DND-41 (cell line): ENCODE measurements around the gene INHBB.

ENCODE experiments used
- ATAC-seq: fragments of 200-7000 bp; cut with Tn5 transposase; 3 replicates; pipeline ENCODE4 v1.9.1; 2021; ENCODE audit warnings: low read depth; ENCODE audit not compliant: insufficient read depth
- DNase-seq: peaks from one replicate; pipeline ENCODE4 v3.0.0-alpha.2; 2020
- H2AFZ ChIP-seq: 2 replicates; pipeline ENCODE4 v1.6.0; 2012; ENCODE audit warnings: low read depth, low read length
- H3K27ac ChIP-seq: 2 replicates; pipeline ENCODE4 v1.5.1; 2012; ENCODE audit warnings: low read length, inconsistent platforms
- H3K27me3 ChIP-seq: fragments of 200-600 bp; sonication (generic); 2 replicates; pipeline ENCODE4 v1.6.0; 2012; ENCODE audit warnings: low read length, mild to moderate bottlenecking, inconsistent platforms; ENCODE audit not compliant: insufficient read depth, poor library complexity
- H3K36me3 ChIP-seq: 2 replicates; pipeline ENCODE4 v1.5.1; 2012; ENCODE audit warnings: low read length, inconsistent platforms; ENCODE audit not compliant: insufficient read depth
- H3K4me1 ChIP-seq: 2 replicates; pipeline ENCODE4 v1.5.1; 2012; ENCODE audit warnings: mild to moderate bottlenecking, low read length; ENCODE audit not compliant: insufficient read depth
- H3K4me2 ChIP-seq: 2 replicates; pipeline ENCODE4 v1.6.0; 2012; ENCODE audit warnings: mild to moderate bottlenecking, moderate library complexity, low read length, inconsistent platforms; ENCODE audit not compliant: insufficient read depth
- H3K4me3 ChIP-seq, 2 experiments: fragments of 200-600 bp in 1 of 2; shearing (Covaris generic) in 1 of 2; 2 replicates each; pipeline ENCODE4 v1.5.1; 2012 to 2016; ENCODE audit warnings: inconsistent platforms in 2 of 2, low read length in 2 of 2, mild to moderate bottlenecking in 2 of 2, low read depth in 1 of 2, moderate library complexity in 1 of 2
- H3K79me2 ChIP-seq: 2 replicates; pipeline ENCODE4 v1.6.0; 2012; ENCODE audit warnings: low read length, inconsistent platforms; ENCODE audit not compliant: insufficient read depth
- H3K9ac ChIP-seq: 2 replicates; pipeline ENCODE4 v1.6.0; 2012; ENCODE audit warnings: low read depth, mild to moderate bottlenecking, inconsistent platforms, low read length, moderate library complexity
- H3K9me3 ChIP-seq: 2 replicates; pipeline ENCODE4 v1.5.1; 2012; ENCODE audit warnings: low read length, moderate library complexity, mild to moderate bottlenecking, inconsistent platforms; ENCODE audit not compliant: insufficient read depth, severe bottlenecking
- H4K20me1 ChIP-seq: 2 replicates; pipeline ENCODE4 v1.6.0; 2012; ENCODE audit warnings: low read length; ENCODE audit not compliant: insufficient read depth
- EZH2 ChIP-seq: IDR thresholded peaks from 3 replicates; pipeline ENCODE4 v1.6.1; 2012; ENCODE audit warnings: borderline replicate concordance, low read depth, mild to moderate bottlenecking, moderate library complexity, low read length, inconsistent platforms; ENCODE audit not compliant: severe bottlenecking
- TF ChIP-seq, protein P1 (sequence below): IDR thresholded peaks from 2 replicates; pipeline ENCODE4 v1.5.1; 2012; ENCODE audit warnings: borderline replicate concordance, low read length, moderate library complexity, mild to moderate bottlenecking; ENCODE audit not compliant: poor library complexity, severe bottlenecking; ENCODE audit errors: extremely low read depth

INHBB gene

DNA sequence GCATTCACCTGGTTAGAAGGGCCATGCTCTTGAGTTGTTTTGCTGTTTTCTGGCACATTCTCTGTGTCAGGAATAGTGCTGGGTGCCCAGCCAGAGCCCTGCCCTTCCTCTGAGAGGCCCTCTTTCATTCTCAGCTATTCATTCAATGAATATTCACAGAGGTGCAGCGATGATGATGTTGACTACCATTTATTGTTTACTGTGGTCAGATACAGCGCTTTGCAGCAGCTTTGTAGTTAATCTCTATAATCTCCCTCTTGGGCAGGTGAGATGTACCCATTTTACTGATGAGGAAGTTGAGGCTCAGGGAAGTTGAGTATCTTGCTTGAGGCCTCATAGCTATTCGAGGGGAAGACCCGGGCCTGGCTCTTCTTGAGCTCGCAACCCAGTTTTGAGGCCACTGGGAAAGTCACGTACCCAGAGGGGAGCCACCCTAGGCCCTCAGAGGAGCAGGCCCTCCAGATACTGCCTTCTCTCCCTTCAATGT is 9.9 kb downstream of the INHBB start:
- Histone ChIP-seq H3K4me3 (no peak overlapping the region), H3K4me1 (no peaks in the 10 kb centered on the region), H3K36me3 (no peaks in the 10 kb centered on the region), H2AFZ (no peak overlapping the region), H3K27me3 (no peaks in the 10 kb centered on the region), H3K9ac (no peak overlapping the region), H3K9me3 (no peaks in the 10 kb centered on the region), H3K79me2 (no peaks in the 10 kb centered on the region), H3K27ac (no peak overlapping the region), H3K4me2 (no peak overlapping the region), H4K20me1 (no peaks in the 10 kb centered on the region; the same call in 1 of the 2 replicates)
- DNase-seq: no peak
- ATAC-seq: no peak
- TF ChIP-seq, protein P1, sequence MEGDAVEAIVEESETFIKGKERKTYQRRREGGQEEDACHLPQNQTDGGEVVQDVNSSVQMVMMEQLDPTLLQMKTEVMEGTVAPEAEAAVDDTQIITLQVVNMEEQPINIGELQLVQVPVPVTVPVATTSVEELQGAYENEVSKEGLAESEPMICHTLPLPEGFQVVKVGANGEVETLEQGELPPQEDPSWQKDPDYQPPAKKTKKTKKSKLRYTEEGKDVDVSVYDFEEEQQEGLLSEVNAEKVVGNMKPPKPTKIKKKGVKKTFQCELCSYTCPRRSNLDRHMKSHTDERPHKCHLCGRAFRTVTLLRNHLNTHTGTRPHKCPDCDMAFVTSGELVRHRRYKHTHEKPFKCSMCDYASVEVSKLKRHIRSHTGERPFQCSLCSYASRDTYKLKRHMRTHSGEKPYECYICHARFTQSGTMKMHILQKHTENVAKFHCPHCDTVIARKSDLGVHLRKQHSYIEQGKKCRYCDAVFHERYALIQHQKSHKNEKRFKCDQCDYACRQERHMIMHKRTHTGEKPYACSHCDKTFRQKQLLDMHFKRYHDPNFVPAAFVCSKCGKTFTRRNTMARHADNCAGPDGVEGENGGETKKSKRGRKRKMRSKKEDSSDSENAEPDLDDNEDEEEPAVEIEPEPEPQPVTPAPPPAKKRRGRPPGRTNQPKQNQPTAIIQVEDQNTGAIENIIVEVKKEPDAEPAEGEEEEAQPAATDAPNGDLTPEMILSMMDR: no peak
- no peak for TF ChIP-seq EZH2

DNA sequence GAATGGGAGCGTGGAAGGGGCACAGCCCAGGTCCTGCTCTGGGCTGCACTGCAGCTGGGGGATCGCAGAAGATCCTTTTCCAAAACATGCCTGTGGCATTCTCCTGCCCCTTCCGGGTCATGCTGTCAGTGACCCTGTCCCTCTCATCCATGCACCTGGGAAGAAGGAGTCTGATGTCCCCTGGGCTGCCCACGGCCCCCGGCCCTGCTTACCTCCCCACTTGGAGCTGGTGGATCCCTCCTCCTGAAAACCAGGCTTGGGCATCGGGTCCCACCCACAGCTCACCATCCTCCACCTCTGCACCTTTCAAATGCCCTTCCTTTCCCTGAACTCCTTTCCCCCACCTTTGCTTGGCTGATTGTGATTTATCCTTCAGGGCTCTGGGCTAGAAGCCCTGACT is 11.8 kb downstream of the INHBB start:
- Histone ChIP-seq H3K4me1 (no peaks in the 10 kb centered on the region), H2AFZ (no peak overlapping the region), H3K36me3 (no peaks in the 10 kb centered on the region), H3K9ac (no peak overlapping the region), H3K27ac (no peak overlapping the region), H3K27me3 (no peaks in the 10 kb centered on the region), H3K9me3 (no peaks in the 10 kb centered on the region), H3K4me2 (no peak overlapping the region), H3K4me3 (no peak overlapping the region), H4K20me1 (no peaks in the 10 kb centered on the region; the same call in 1 of the 2 replicates), H3K79me2 (no peaks in the 10 kb centered on the region)
- ATAC-seq (no peak), DNase-seq (no peak)
- no peak for TF ChIP-seq EZH2
- TF ChIP-seq, protein P1: no peak

DNA sequence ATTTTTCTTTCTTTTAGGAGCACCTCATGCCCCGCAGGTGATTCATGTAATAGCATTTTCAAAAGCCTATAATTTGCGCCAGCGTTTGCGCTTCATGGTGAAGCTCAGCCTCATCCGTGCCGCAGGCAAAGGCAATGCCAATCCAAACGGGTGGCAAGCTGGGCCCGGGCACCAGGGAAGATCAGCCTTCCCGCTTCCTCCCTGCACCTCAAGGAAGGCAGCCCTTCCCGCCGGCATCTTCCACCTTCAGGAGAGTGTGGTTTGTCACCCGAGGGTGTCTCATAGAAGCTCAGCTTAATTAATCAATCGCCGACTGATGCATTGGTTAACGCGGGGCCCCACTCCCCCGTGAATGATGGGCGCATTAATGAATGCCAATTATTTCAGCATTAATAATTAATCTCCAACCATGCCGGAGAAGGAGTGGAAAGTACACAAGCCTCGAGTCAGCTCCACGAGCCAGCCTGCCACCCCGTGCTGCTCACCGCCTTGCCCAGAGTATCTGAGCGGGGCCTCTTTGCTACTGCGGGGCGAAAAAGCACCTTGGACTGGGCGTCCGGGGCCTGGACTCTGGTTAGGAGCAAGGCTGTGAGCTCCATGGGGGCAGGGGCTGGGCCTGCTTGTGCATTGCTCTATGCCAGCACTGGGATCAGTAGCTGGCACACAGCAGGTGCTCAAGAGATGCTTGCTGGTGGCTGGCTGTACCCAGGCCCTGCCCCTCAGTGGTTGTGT is 13.0 kb downstream of the INHBB start:
- Histone ChIP-seq H3K27ac (no peak overlapping the region), H3K9me3 (no peaks in the 10 kb centered on the region), H3K9ac (no peak overlapping the region), H4K20me1 (no peaks in the 10 kb centered on the region; the same call in 1 of the 2 replicates), H3K4me2 (no peak overlapping the region), H3K4me3 (no peak overlapping the region), H3K79me2 (no peaks in the 10 kb centered on the region), H2AFZ (no peak overlapping the region), H3K36me3 (no peaks in the 10 kb centered on the region), H3K4me1 (no peaks in the 10 kb centered on the region), H3K27me3 (no peaks in the 10 kb centered on the region)
- TF ChIP-seq, protein P1: no peak
- no peak for TF ChIP-seq EZH2
- ATAC-seq (no peak), DNase-seq (no peak)
